ENCODE results near the gene CCR7. TPM values are rescaled to one million over a fixed set of nuclear protein-coding genes. Genes with fewer than 3 reads are reported as not detected.

CCR7 gene
- total RNA-seq, 6 experiments from 2014 or later = not detected

- no peak for TF ChIP-seq CTCF (IDR thresholded peaks at IDR 0.05)
- Mint-ChIP-seq H3K27me3 (ENCODE audit: insufficient read depth) (peaks cover 2% of the 10 kb centered on the region), H3K36me3 (ENCODE audit: low read depth) (0 out of 2 replicates have a peak, but pooled peaks cover 4% of the 10 kb centered on the region), H3K27ac (no peak overlapping the region), H3K4me1 (ENCODE audit: low read depth) (peaks cover 55% of the 10 kb centered on the region), H3K9me3 (peaks cover 4% of the 10 kb centered on the region; the same call in 1 of the 2 replicates), H3K4me3 (no peak overlapping the region)
- DNase-seq = no peak
Measured at GRCh38 chr17:40531051-40531991, 34.0 kb downstream of the CCR7 start.

DNA sequence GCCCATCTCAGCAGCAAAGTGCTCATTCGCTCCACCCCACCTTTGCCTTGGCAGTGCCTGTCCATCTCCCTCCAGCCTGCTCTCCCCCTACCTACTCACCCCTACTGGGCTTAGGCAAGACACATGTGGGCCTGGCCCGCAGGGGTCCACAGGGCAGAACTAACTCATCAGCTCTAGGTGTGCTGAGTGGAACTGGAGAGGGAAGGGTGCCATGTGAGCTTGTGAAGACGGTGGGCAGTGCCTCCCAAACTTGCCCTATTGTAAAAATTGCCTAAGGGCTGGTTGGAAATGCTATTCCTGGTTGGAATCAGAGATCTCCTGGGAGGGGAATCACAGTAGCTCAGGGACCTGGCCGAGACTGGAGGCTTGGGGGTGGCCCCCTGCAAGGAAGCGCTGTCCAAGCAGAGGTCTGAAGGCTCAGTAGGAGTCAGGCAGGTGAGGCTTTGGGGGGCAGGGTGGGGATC lies 34.7 kb downstream of the CCR7 start:
- no peak for DNase-seq
- TF ChIP-seq CTCF (IDR thresholded peaks at IDR 0.05) = no peak
- peaks cover 2% of the 10 kb centered on the region for H3K27me3 Mint-ChIP-seq (ENCODE audit: insufficient read depth)
- H3K36me3 Mint-ChIP-seq (ENCODE audit: low read depth) = peaks cover 12% of the 10 kb centered on the region; the same call in 1 of the 2 replicates
- H3K4me3 Mint-ChIP-seq = no peak overlapping the region
- H3K4me1 Mint-ChIP-seq (ENCODE audit: low read depth) = peaks cover 48% of the 10 kb centered on the region
- H3K9me3 Mint-ChIP-seq = peaks cover 7% of the 10 kb centered on the region
- H3K27ac Mint-ChIP-seq = no peak overlapping the region

DNA sequence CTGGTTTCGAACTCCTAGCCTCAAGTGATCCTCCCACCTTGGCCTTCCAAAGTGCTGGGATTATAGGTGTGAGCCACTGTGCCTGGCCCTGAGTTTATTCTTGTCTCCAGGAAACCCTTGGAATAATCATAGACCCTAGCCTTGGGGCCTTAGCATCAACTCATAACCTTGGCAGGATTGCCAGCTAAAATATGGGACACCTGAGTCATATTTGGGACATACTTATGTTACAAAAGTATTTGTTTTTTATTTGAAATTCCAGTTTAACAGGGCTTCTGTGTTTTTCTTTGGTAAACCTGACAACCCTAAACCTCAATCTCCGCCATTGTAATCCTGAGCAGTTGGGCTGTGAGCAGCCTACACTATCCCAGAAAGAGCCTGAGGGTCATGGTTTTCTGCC lies 35.3 kb downstream of the CCR7 start:
- peaks cover 17% of the 10 kb centered on the region for H3K36me3 Mint-ChIP-seq (ENCODE audit: low read depth)
- no peak overlapping the region for H3K27ac Mint-ChIP-seq
- peaks cover 48% of the 10 kb centered on the region for H3K4me1 Mint-ChIP-seq (ENCODE audit: low read depth)
- DNase-seq = no peak
- TF ChIP-seq CTCF (IDR thresholded peaks at IDR 0.05) = no peak
- peaks cover 13% of the 10 kb centered on the region for H3K9me3 Mint-ChIP-seq
- peaks cover 2% of the 10 kb centered on the region for H3K27me3 Mint-ChIP-seq (ENCODE audit: insufficient read depth)
- H3K4me3 Mint-ChIP-seq = no peak overlapping the region

- Mint-ChIP-seq H3K27ac (no peak overlapping the region), H3K4me1 (ENCODE audit: low read depth) (peaks cover 40% of the 10 kb centered on the region), H3K9me3 (peaks cover 24% of the 10 kb centered on the region), H3K27me3 (ENCODE audit: insufficient read depth) (peaks cover 2% of the 10 kb centered on the region), H3K4me3 (no peak overlapping the region), H3K36me3 (ENCODE audit: low read depth) (peaks cover 22% of the 10 kb centered on the region)
- no peak for TF ChIP-seq CTCF (IDR thresholded peaks at IDR 0.05)
- DNase-seq = no peak
Measured at GRCh38 chr17:40528692-40529417, 36.4 kb downstream of the CCR7 start.

- Mint-ChIP-seq H3K4me3 (no peak overlapping the region), H3K27ac (no peak overlapping the region; the same call in 1 of the 2 replicates), H3K27me3 (ENCODE audit: insufficient read depth) (no peaks in the 10 kb centered on the region; the same call in 1 of the 2 replicates), H3K4me1 (ENCODE audit: low read depth) (peaks cover 31% of the 10 kb centered on the region), H3K36me3 (ENCODE audit: low read depth) (peaks cover 22% of the 10 kb centered on the region), H3K9me3 (peaks cover 24% of the 10 kb centered on the region)
- no peak for DNase-seq
- TF ChIP-seq CTCF (IDR thresholded peaks at IDR 0.05) = no peak
Measured at GRCh38 chr17:40526668-40527067, 38.6 kb downstream of the CCR7 start.

Measured in HFFc6 (cell line).